ENCODE data around the gene CRIM1. TPM values are rescaled to one million over a fixed set of nuclear protein-coding genes. Genes with fewer than 3 reads are reported as not detected.

The CRIM1 gene
- total and polyA plus RNA-seq, 2 experiments from 2014 or later: 10.5 to 36.4 TPM

GRCh38 chr2:36405183-36405582 is 49.6 kb downstream of the CRIM1 start:
- H4K20me1 ChIP-seq (replicated peaks; ENCODE audit: insufficient read depth): peaks cover 16% of the 10 kb centered on the region

More at GRCh38 chr2:36405183-36405582, 49.6 kb downstream of the CRIM1 start:
- Histone ChIP-seq H3K36me3 (ENCODE audit: insufficient read depth) (no peaks in the 10 kb centered on the region), H3K4me1 (ENCODE audit: insufficient read depth) (peaks cover 67% of the 10 kb centered on the region), H3K4me2 (0 out of 2 replicates have a peak overlapping the region, but pooled peaks have one; percentile 23), H3K4me3 (no peak overlapping the region), H2AFZ (no peak overlapping the region), H3K9me2 (ENCODE audit: insufficient read depth) (no peaks in the 10 kb centered on the region), H3F3A (replicated peaks; ENCODE audit: low read depth) (no peaks in the 10 kb centered on the region), H3K79me2 (replicated peaks; ENCODE audit: insufficient read depth) (peaks cover 95% of the 10 kb centered on the region), H3K27ac (ENCODE audit: low read depth) (no peak overlapping the region), H3K27me3 (ENCODE audit: insufficient read depth) (no peaks in the 10 kb centered on the region)
- peaks cover 42% of the 10 kb centered on the region for H3K4me1 Mint-ChIP-seq
- peak; percentile 46 for ATAC-seq
- no peaks in the 10 kb centered on the region for H3K9me3 Mint-ChIP-seq
- H3K4me3 Mint-ChIP-seq: no peak overlapping the region
- no peaks in the 10 kb centered on the region for H3K36me3 Mint-ChIP-seq (ENCODE audit: low read depth)
- TF ChIP-seq NANOG (IDR thresholded peaks at IDR 0.05; ENCODE audit: borderline replicate concordance): no peak
- TF ChIP-seq CREB1 (CRISPR knock-in tag; IDR thresholded peaks at IDR 0.05; ENCODE audit: low read depth): no peak
- no peak for TF ChIP-seq ZNF331 (CRISPR knock-in tag; IDR thresholded peaks at IDR 0.05; ENCODE audit: low read depth)
- no peak for TF ChIP-seq ZNF462 (CRISPR knock-in tag; IDR thresholded peaks at IDR 0.05)
- TF ChIP-seq EZH2phosphoT487 (IDR thresholded peaks at IDR 0.05; ENCODE audit: unreplicated experiment): no peak
- no peak overlapping the region for H3K27ac Mint-ChIP-seq
- DNase-seq (ENCODE audit: low spot score): no peak
- no peaks in the 10 kb centered on the region for H3K27me3 Mint-ChIP-seq (ENCODE audit: insufficient read depth, low read depth, poor library complexity)
